ENCODE data around the gene FRG2. TPM values are rescaled to one million over a fixed set of nuclear protein-coding genes. Genes with fewer than 3 reads are reported as not detected.
"Not testable (repeated sequence)": the region's sequence is repeated elsewhere in the genome, so short reads cannot be mapped to it uniquely, and the experiment has no call there.

The FRG2 gene
- total and polyA plus RNA-seq, 7 donors, result not detected

GRCh38 chr4:190017357-190018200 lies 9.5 kb downstream of the FRG2 start:
- Histone ChIP-seq H3K9me3 (no peaks in the 10 kb centered on the region), H3K27me3 (peaks cover 28 to 92% (median 66%) of the 10 kb centered on the region in 3 donors), H3K4me3 (no peak overlapping the region), H3K4me1 (peaks cover 0 to 49% (median 36%) of the 10 kb centered on the region in 4 donors), H3K27ac (no peak overlapping the region), H3K36me3 (no peaks in the 10 kb centered on the region)
- no peak for DNase-seq
- TF ChIP-seq POLR2A (IDR thresholded peaks at IDR 0.05), result no peak
- no peak for TF ChIP-seq EP300 (IDR thresholded peaks at IDR 0.05)
- no peak for TF ChIP-seq CTCF (IDR thresholded peaks at IDR 0.05)
- TF ChIP-seq POLR2AphosphoS5 (IDR thresholded peaks at IDR 0.05), result no peak
- 4 to 14% methylated on average over 62 of the region's 62 CpGs for WGBS, 2 donors
- intact Hi-C loops (cut with DNase I), result no loop called here

- Histone ChIP-seq H3K27me3 (peaks cover 28 to 97% (median 65%) of the 10 kb centered on the region in 3 donors), H3K27ac (no peak overlapping the region), H3K4me3 (no peak overlapping the region), H3K9me3 (no peaks in the 10 kb centered on the region), H3K4me1 (peaks cover 0 to 49% (median 35%) of the 10 kb centered on the region in 4 donors), H3K36me3 (no peaks in the 10 kb centered on the region)
- DNase-seq, result no peak
- 19 to 30% methylated on average over 43 of the region's 43 CpGs for WGBS, 2 donors
- intact Hi-C loops (cut with DNase I), result no loop called here
- no peak for TF ChIP-seq POLR2A (IDR thresholded peaks at IDR 0.05)
- no peak for TF ChIP-seq POLR2AphosphoS5 (IDR thresholded peaks at IDR 0.05)
Measured at GRCh38 chr4:190016369-190017289, 10.4 kb downstream of the FRG2 start.

- H3K4me3 ChIP-seq, result no peak overlapping the region
- DNase-seq, result no peak
- no peak overlapping the region for H3K27ac ChIP-seq
- peaks cover 28 to 90% (median 59%) of the 10 kb centered on the region in 3 donors for H3K27me3 ChIP-seq
- peaks cover 0 to 42% (median 27%) of the 10 kb centered on the region in 4 donors for H3K4me1 ChIP-seq
- H3K9me3 ChIP-seq, result no peaks in the 10 kb centered on the region
- intact Hi-C loops (cut with DNase I), result no loop called here
- TF ChIP-seq CTCF (IDR thresholded peaks at IDR 0.05), result no peak
- no peak for TF ChIP-seq POLR2AphosphoS5 (IDR thresholded peaks at IDR 0.05)
- no peak for TF ChIP-seq POLR2A (IDR thresholded peaks at IDR 0.05)
- no peak for TF ChIP-seq EP300 (IDR thresholded peaks at IDR 0.05)
- H3K36me3 ChIP-seq, result no peaks in the 10 kb centered on the region
- 9 to 21% methylated on average over 43 of the region's 43 CpGs for WGBS, 2 donors
Measured at GRCh38 chr4:190015538-190016368, 11.3 kb downstream of the FRG2 start.

GRCh38 chr4:190014771-190015537 lies 12.1 kb downstream of the FRG2 start:
- 10 to 15% methylated on average over 76 of the region's 76 CpGs for WGBS, 2 donors
- H3K4me3 ChIP-seq, result peak overlapping the region in 3 of 4 donors; percentile 9 to 35 (median 25)
- no peaks in the 10 kb centered on the region for H3K36me3 ChIP-seq
- no peak overlapping the region for H3K27ac ChIP-seq
- no peaks in the 10 kb centered on the region for H3K9me3 ChIP-seq
- no peak for DNase-seq
- peaks cover 28 to 90% (median 52%) of the 10 kb centered on the region in 3 donors for H3K27me3 ChIP-seq
- TF ChIP-seq CTCF (IDR thresholded peaks at IDR 0.05) (no peak), POLR2A (IDR thresholded peaks at IDR 0.05) (no peak)
- intact Hi-C loops (cut with DNase I), result no loop called here
- peaks cover 0 to 36% (median 22%) of the 10 kb centered on the region in 4 donors for H3K4me1 ChIP-seq

- intact Hi-C loops (cut with DNase I); H3K27ac ChIP-seq; H3K27me3 ChIP-seq; H3K9me3 ChIP-seq; DNase-seq; H3K4me3 ChIP-seq; H3K4me1 ChIP-seq; H3K36me3 ChIP-seq: not testable (repeated sequence)
- 68 to 87% methylated on average over 3 of the region's 3 CpGs for WGBS, 2 donors
Measured at GRCh38 chr4:189989941-189990340, 37.1 kb downstream of the FRG2 start.
